Inflammatory macrophage (primary cell): Measurements from ENCODE around the gene CDH6.

ENCODE experiments used
- DNase-seq, 2 donors: peaks; one replicate each; pipeline ENCODE4 v3.0.0-alpha.2; 2020 to 2022

Gene CDH6

GRCh38 chr5:31204958-31205357, 11.5 kb downstream of the CDH6 start:
- no peak for DNase-seq

- no peak for DNase-seq
Observed at GRCh38 chr5:31208043-31208442, 14.6 kb downstream of the CDH6 start.

GRCh38 chr5:31209334-31209733, 15.8 kb downstream of the CDH6 start:
- DNase-seq = no peak

- no peak for DNase-seq
Observed at GRCh38 chr5:31211098-31211497, 17.6 kb downstream of the CDH6 start.

- DNase-seq = no peak
Observed at GRCh38 chr5:31213257-31213656, 19.8 kb downstream of the CDH6 start.

GRCh38 chr5:31213705-31214121, 20.2 kb downstream of the CDH6 start:
- no peak for DNase-seq

GRCh38 chr5:31214229-31214628, 20.7 kb downstream of the CDH6 start:
- DNase-seq = no peak

- DNase-seq = no peak
Observed at GRCh38 chr5:31215236-31215635, 21.8 kb downstream of the CDH6 start.

GRCh38 chr5:31217446-31217845, 24.0 kb downstream of the CDH6 start:
- no peak for DNase-seq

GRCh38 chr5:31218978-31219377, 25.5 kb downstream of the CDH6 start:
- DNase-seq = no peak

- no peak for DNase-seq
Observed at GRCh38 chr5:31221001-31221400, 27.5 kb downstream of the CDH6 start.

GRCh38 chr5:31225118-31225517, 31.6 kb downstream of the CDH6 start:
- no peak for DNase-seq

- no peak for DNase-seq
Observed at GRCh38 chr5:31225613-31226012, 32.1 kb downstream of the CDH6 start.

GRCh38 chr5:31226651-31227050, 33.2 kb downstream of the CDH6 start:
- no peak for DNase-seq

- no peak for DNase-seq
Observed at GRCh38 chr5:31229266-31229665, 35.8 kb downstream of the CDH6 start.

- no peak for DNase-seq
Observed at GRCh38 chr5:31231177-31231838, 37.8 kb downstream of the CDH6 start.

GRCh38 chr5:31232273-31232888, 38.9 kb downstream of the CDH6 start:
- peak; percentile 36 to 44 for DNase-seq

GRCh38 chr5:31235381-31235780, 41.9 kb downstream of the CDH6 start:
- no peak for DNase-seq

GRCh38 chr5:31236339-31236738, 42.9 kb downstream of the CDH6 start:
- no peak for DNase-seq

- DNase-seq = no peak
Observed at GRCh38 chr5:31237174-31237573, 43.7 kb downstream of the CDH6 start.

GRCh38 chr5:31238497-31238896, 45.0 kb downstream of the CDH6 start:
- no peak for DNase-seq

- no peak for DNase-seq
Observed at GRCh38 chr5:31244921-31245320, 51.4 kb downstream of the CDH6 start.

- DNase-seq = no peak
Observed at GRCh38 chr5:31247381-31247780, 53.9 kb downstream of the CDH6 start.

- DNase-seq = no peak
Observed at GRCh38 chr5:31250201-31250600, 56.7 kb downstream of the CDH6 start.

GRCh38 chr5:31251032-31251431, 57.5 kb downstream of the CDH6 start:
- no peak for DNase-seq
